Activated CD8-positive, alpha-beta memory T cell treated with anti-CD3 and anti-CD28 coated beads, Interleukin-2, amount 10 ng/mL, durations not matched to agents 7 days and 5 days (primary cell): ENCODE data around the gene BMP7. TPM values are rescaled to one million over a fixed set of nuclear protein-coding genes. Genes with fewer than 3 reads are reported as not detected.
"Not testable (repeated sequence)": the region's sequence is repeated elsewhere in the genome, so short reads cannot be mapped to it uniquely, and the experiment has no call there.

Experiments
- ATAC-seq: fragments of 150-1000 bp; cut with Tn5 transposase; one replicate; pipeline ENCODE4 v1.10.0; 2021; ENCODE audit warnings: moderate library complexity
- CTCF ChIA-PET: fragments of 350-600 bp; sonication (Branson Sonifier 250); formaldehyde crosslinking; loops from one replicate; lab custom pipeline; 2021; ENCODE audit warnings: antibody characterized with exemption; lab: Charles Lee
- DNase-seq: peaks from one replicate; pipeline ENCODE4 v3.0.0-alpha.2; 2020
- H3K27ac Mint-ChIP-seq: one replicate; pipeline ENCODE4 v1.8.0; 2021; ENCODE audit warnings: mild to moderate bottlenecking, mixed read lengths
- H3K27me3 Mint-ChIP-seq: one replicate; pipeline ENCODE4 v1.8.0; 2021; ENCODE audit warnings: mixed read lengths
- H3K36me3 Mint-ChIP-seq: one replicate; pipeline ENCODE4 v1.8.0; 2021; ENCODE audit warnings: mild to moderate bottlenecking, mixed read lengths
- H3K4me1 Mint-ChIP-seq: one replicate; pipeline ENCODE4 v1.8.0; 2021; ENCODE audit warnings: mixed read lengths
- H3K4me3 Mint-ChIP-seq: one replicate; pipeline ENCODE4 v1.8.0; 2021; ENCODE audit warnings: mild to moderate bottlenecking, moderate library complexity, mixed read lengths
- H3K9me3 Mint-ChIP-seq: one replicate; pipeline ENCODE4 v1.8.0; 2022; ENCODE audit warnings: low read depth, mixed read lengths
- total RNA-seq, 2 experiments: library from RNA; stranded (reverse); gene quantifications; one replicate each; pipeline ENCODE4 v1.2.3, GENCODE V29; 2021

Gene BMP7
- total RNA-seq, 2 experiments from 2014 or later = not detected

DNA sequence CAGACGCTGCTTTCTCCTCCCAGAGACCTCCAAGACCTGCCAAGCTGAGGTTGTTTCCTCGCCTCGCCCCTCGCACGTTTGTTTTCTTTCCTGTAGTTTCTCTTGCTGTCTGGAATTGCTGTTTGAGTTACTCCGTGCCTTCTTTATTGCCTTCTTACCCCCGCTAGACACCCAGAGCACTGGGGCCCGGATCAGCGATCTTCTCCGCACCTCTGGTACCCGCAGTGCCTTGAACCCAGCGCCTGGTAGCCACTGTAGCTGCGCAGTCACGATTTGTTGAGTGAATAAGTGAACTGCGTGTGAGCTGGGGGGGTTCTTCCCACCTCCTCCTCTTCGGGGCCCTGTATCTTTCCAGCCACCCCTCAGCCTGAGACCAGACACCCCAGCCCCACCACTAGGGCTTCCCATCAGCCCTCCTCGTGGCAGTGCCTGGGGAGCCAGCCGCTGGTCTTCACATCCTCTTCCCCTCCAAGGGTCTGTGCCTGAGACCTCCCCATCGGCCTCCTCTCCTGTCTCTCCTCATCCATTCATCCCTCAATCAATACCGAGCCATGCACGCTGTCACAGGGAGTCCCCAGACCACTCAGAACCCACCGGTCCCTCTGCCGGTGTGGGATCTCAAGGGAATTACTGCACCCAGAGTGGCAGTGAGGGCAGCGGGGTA lies 849 bp upstream of the BMP7 start:
- CTCF ChIA-PET = no interaction called here
- Mint-ChIP-seq H3K4me1 (no peaks in the 10 kb centered on the region), H3K9me3 (no peaks in the 10 kb centered on the region), H3K36me3 (no peaks in the 10 kb centered on the region), H3K4me3 (no peak overlapping the region), H3K27ac (no peak overlapping the region), H3K27me3 (peaks cover 79% of the 10 kb centered on the region)
- DNase-seq = no peak
- ATAC-seq = no peak

GRCh38 chr20:57265997-57266290 lies 497 bp downstream of the BMP7 start:
- DNase-seq (no peak), ATAC-seq (no peak)
- Mint-ChIP-seq H3K4me3 (no peak overlapping the region), H3K27ac (no peak overlapping the region), H3K4me1 (no peaks in the 10 kb centered on the region), H3K9me3 (no peaks in the 10 kb centered on the region), H3K36me3 (no peaks in the 10 kb centered on the region), H3K27me3 (peaks cover 85% of the 10 kb centered on the region)
- CTCF ChIA-PET = no interaction called here

- no peaks in the 10 kb centered on the region for H3K4me1 Mint-ChIP-seq
- H3K36me3 Mint-ChIP-seq = no peaks in the 10 kb centered on the region
- H3K27me3 Mint-ChIP-seq = peaks cover 88% of the 10 kb centered on the region
- no peak overlapping the region for H3K27ac Mint-ChIP-seq
- H3K9me3 Mint-ChIP-seq = no peaks in the 10 kb centered on the region
- CTCF ChIA-PET = no interaction called here
- ATAC-seq (no peak), DNase-seq (no peak)
- no peak overlapping the region for H3K4me3 Mint-ChIP-seq
Observed at GRCh38 chr20:57265336-57265996, 975 bp downstream of the BMP7 start.

- H3K4me1 Mint-ChIP-seq, CTCF ChIA-PET, H3K36me3 Mint-ChIP-seq, H3K4me3 Mint-ChIP-seq, DNase-seq, H3K27ac Mint-ChIP-seq, H3K9me3 Mint-ChIP-seq, ATAC-seq: not testable (repeated sequence)
- H3K27me3 Mint-ChIP-seq = peaks cover 90% of the 10 kb centered on the region
Observed at GRCh38 chr20:57264908-57265335, 1.5 kb downstream of the BMP7 start.

- DNase-seq (no peak), ATAC-seq (no peak)
- Mint-ChIP-seq H3K27ac (no peak overlapping the region), H3K9me3 (no peaks in the 10 kb centered on the region), H3K27me3 (peaks cover 90% of the 10 kb centered on the region), H3K4me1 (no peaks in the 10 kb centered on the region), H3K4me3 (no peak overlapping the region), H3K36me3 (no peaks in the 10 kb centered on the region)
- CTCF ChIA-PET = no interaction called here
Observed at GRCh38 chr20:57263801-57264792, 2.3 kb downstream of the BMP7 start.

DNA sequence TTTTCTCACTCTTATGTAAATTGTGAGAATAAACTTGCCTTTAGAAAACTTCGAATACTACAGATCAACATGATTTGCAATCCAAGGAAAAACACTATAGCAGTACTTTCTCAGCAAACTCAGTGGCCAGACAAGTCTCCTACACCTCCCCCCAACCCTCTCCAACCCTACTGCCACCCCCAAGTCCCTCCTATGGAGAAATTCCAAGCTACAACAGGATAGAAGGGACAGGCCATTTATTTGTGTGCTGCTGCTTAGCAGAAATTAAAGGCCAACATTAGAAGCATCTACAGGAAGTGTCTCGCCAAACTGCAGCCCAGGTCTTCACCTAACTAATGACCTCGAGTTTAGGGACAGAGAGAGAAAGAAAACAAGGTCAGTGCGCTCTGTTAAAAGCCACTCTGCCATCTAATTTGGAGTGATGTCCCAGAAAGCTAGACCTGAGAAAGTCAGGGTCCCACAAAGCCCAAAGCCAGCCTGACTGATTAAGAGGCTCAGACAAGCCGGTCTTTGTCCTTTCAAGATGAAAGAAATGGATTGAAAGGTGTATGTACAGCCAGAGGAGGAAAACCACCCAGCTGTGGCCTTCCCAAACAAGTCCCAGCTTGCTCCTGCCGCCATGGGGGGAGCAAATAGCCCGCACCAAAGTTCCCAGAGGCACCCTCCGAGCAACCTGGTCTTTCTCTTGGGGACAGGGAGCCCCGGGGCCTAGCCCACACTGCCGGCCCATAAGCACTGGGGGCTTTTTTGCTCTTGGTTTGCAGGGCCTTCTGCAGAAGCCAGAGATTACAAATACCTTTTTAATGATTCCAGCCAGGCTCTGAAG lies 3.4 kb downstream of the BMP7 start:
- Mint-ChIP-seq H3K27me3 (peaks cover 90% of the 10 kb centered on the region), H3K27ac (no peak overlapping the region), H3K36me3 (no peaks in the 10 kb centered on the region), H3K4me3 (no peak overlapping the region), H3K4me1 (no peaks in the 10 kb centered on the region), H3K9me3 (no peaks in the 10 kb centered on the region)
- CTCF ChIA-PET = no interaction called here
- ATAC-seq (no peak), DNase-seq (no peak)

DNA sequence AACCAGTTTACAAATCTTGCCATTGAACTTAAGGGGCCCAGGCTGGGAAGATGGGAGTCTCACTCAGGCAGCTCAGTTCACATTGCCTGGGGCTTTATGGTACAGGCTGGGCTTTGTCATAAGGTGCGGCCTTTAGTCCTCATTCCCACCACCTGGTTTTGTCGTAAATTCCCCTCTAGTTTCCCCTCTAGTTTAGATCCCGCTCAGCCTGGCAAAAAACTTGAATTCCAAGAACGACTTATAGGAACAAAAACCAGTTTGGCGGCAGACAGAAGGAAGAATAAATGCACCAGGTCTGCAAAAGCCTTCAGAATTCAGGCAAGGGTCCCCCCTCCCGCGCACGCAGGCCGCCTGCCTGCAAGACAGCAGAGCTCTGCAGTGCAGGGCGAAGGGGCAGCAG lies 4.1 kb downstream of the BMP7 start:
- no peaks in the 10 kb centered on the region for H3K36me3 Mint-ChIP-seq
- H3K4me1 Mint-ChIP-seq = no peaks in the 10 kb centered on the region
- H3K4me3 Mint-ChIP-seq = no peak overlapping the region
- DNase-seq = no peak
- H3K9me3 Mint-ChIP-seq = no peaks in the 10 kb centered on the region
- CTCF ChIA-PET = no interaction called here
- H3K27me3 Mint-ChIP-seq = peaks cover 89% of the 10 kb centered on the region
- no peak overlapping the region for H3K27ac Mint-ChIP-seq
- no peak for ATAC-seq

DNA sequence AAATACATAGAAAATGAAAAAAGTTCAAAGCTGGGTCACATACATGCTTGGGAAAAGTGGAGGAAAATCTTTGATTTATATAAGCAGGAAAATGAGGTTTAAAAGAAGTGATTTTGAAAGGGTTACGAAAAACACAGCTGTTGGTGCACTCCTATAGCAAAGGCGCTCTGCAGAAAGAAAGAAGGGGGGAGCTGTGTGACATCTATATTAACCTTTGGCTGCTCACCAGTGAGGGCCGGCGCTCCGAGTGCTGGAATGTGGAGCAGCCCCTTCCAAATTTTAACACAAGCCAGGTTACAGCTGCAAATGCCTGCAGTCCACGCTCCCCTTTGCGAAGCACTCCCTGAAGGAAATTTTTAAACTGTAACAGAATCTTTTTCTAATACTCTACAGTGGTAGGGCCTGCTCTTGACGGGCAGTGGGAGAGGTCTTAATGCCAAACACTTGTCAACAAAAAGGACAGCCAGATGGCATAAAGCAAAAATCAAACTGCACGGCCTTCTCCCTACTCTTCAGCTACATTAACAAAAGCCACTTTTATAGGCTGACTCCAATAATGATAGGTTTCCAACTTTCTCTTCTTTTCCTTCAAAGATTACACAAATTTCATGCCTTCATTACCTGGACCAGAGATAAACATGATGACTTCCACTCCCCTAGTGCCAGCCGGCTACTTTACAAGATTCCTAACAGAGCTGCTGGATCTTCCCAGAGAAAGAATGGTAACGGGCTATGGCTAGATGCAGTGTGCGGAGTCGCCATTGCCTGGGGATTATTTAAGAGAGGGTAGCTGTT lies 4.8 kb downstream of the BMP7 start:
- no peaks in the 10 kb centered on the region for H3K4me1 Mint-ChIP-seq
- no peaks in the 10 kb centered on the region for H3K9me3 Mint-ChIP-seq
- H3K36me3 Mint-ChIP-seq = no peaks in the 10 kb centered on the region
- no peak overlapping the region for H3K4me3 Mint-ChIP-seq
- DNase-seq (no peak), ATAC-seq (no peak)
- H3K27me3 Mint-ChIP-seq = peaks cover 86% of the 10 kb centered on the region
- no peak overlapping the region for H3K27ac Mint-ChIP-seq
- CTCF ChIA-PET = no interaction called here

DNA sequence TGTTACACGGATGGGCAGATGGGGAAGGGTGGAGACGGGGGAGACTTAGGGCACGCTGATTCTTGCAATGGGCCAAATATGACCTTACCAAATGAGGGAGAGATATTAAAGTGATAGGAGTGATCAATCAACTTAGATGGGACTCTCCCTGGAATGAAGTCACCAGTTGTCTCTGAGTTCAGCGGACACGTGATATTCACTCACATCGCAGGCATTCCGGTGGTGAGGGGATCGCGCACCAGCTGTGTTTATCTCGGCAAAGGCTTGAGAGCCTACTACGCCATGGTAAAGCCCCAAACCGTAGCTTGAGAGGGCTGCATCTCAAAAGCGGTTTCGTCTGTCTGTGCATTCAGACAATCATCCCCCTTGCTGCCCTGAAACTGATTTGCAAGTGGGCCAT lies 5.5 kb downstream of the BMP7 start:
- no peak for ATAC-seq
- CTCF ChIA-PET = no interaction called here
- no peaks in the 10 kb centered on the region for H3K36me3 Mint-ChIP-seq
- H3K4me1 Mint-ChIP-seq = no peaks in the 10 kb centered on the region
- no peak for DNase-seq
- H3K27me3 Mint-ChIP-seq = peaks cover 86% of the 10 kb centered on the region
- H3K9me3 Mint-ChIP-seq = no peaks in the 10 kb centered on the region
- no peak overlapping the region for H3K4me3 Mint-ChIP-seq
- H3K27ac Mint-ChIP-seq = no peak overlapping the region

- no peak for ATAC-seq
- no peaks in the 10 kb centered on the region for H3K9me3 Mint-ChIP-seq
- H3K4me1 Mint-ChIP-seq = no peaks in the 10 kb centered on the region
- no peak overlapping the region for H3K27ac Mint-ChIP-seq
- H3K36me3 Mint-ChIP-seq = no peaks in the 10 kb centered on the region
- no peak for DNase-seq
- CTCF ChIA-PET = no interaction called here
- peaks cover 80% of the 10 kb centered on the region for H3K27me3 Mint-ChIP-seq
- H3K4me3 Mint-ChIP-seq = no peak overlapping the region
Observed at GRCh38 chr20:57259938-57260921, 6.2 kb downstream of the BMP7 start.

GRCh38 chr20:57259121-57259937 lies 7.1 kb downstream of the BMP7 start:
- no peak for ATAC-seq
- H3K27ac Mint-ChIP-seq = no peak overlapping the region
- H3K9me3 Mint-ChIP-seq = no peaks in the 10 kb centered on the region
- CTCF ChIA-PET = no interaction called here
- no peak overlapping the region for H3K4me3 Mint-ChIP-seq
- H3K27me3 Mint-ChIP-seq = peaks cover 76% of the 10 kb centered on the region
- no peaks in the 10 kb centered on the region for H3K36me3 Mint-ChIP-seq
- DNase-seq = no peak
- no peaks in the 10 kb centered on the region for H3K4me1 Mint-ChIP-seq
